ENCODE data around the gene IGDCC3. TPM values are rescaled to one million over a fixed set of nuclear protein-coding genes. Genes with fewer than 3 reads are reported as not detected.

The IGDCC3 gene
- total and polyA plus RNA-seq, 10 of the 15 experiments (the other 5 are each of a cell fraction or from before 2014, with no cell fraction given) = 0.10 to 0.20 (median 0.15) TPM; not detected in 7

DNA sequence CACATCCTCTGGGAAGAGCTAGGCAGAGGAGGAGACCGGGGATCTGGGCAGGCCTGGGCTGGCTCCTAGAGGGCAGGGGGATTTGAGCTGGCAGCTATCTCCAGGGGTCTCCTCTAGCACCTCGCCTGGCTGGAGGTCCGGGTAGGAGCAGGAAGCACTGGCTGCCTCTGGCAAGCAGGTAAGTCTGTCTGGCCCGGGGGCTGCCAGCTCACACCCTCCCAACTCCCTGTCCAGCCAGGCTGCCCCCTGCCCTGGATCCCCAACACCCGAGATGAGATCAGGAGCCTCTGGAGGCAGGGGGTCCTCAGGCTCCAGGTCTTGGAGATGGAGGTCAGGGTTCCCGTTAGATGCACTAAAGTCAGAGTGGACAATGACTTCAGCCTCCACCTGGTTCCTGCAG lies 6.2 kb upstream of the IGDCC3 start:
- BruUV-seq (replicated peaks) = no TSS peak
- H3K4me2 ChIP-seq (ENCODE audit: control insufficient read depth, insufficient read depth) = no peak overlapping the region
- H3K79me2 ChIP-seq (ENCODE audit: control insufficient read depth, insufficient read depth, low read length) = no peaks in the 10 kb centered on the region
- no peak overlapping the region for H3K4me3 ChIP-seq
- ChIA-PET CTCF (interaction anchor here (0.6 to 2.4 kb wide), 11 partner anchors 10 to 97 kb away, joined by 3 to 22 read pairs (median 4); no protein-coding TSS in a partner anchor), SMC1A (ENCODE audit: uncharacterized antibody, unreplicated experiment) (interaction anchor here (1.1 kb wide), 2 partner anchors 64 to 67 kb away, joined by 3 to 7 read pairs; no protein-coding TSS in a partner anchor), RAD21 (ENCODE audit: unreplicated experiment) (interaction anchor here (0.6 to 4.3 kb wide), 2 partner anchors 64 to 175 kb away, joined by 3 to 35 read pairs; no protein-coding TSS in a partner anchor), POLR2A (no interaction called here)
- H3K9ac ChIP-seq (ENCODE audit: control insufficient read depth, insufficient read depth, low read length) = no peak overlapping the region
- no peak for ATAC-seq
- peaks cover 7% of the 10 kb centered on the region for H3K4me1 ChIP-seq (ENCODE audit: control insufficient read depth, insufficient read depth, low read length)
- intact Hi-C loops (cut with micrococcal nuclease; ENCODE audit: unreplicated experiment) (no loop called here), in situ Hi-C loops (cut with MboI) (loop anchor here (5.0 kb wide), 1 partner anchor 67 kb away; no protein-coding TSS in a partner anchor)
- no peak for DNase-seq (ENCODE audit: low read depth, low spot score)
- no peak for FAIRE-seq
- no peaks in the 10 kb centered on the region for H3K36me3 ChIP-seq (ENCODE audit: control insufficient read depth in 2 of 2, insufficient read depth in 2 of 2, low read length in 1 of 2)
- H3K27me3 ChIP-seq (replicated peaks in 1 of 2; ENCODE audit: control insufficient read depth in 2 of 2, insufficient read depth in 2 of 2, low read length in 1 of 2) = peaks cover 0 to 5% of the 10 kb centered on the region in 2 experiments
- H4K20me1 ChIP-seq (ENCODE audit: control insufficient read depth, insufficient read depth) = no peaks in the 10 kb centered on the region
- H3K27ac ChIP-seq (ENCODE audit: control insufficient read depth, insufficient read depth) = no peak overlapping the region
- 22% methylated on average over 6 of the region's 6 CpGs for WGBS (ENCODE audit: insufficient coverage, insufficient replicate concordance, low lambda C conversion rate, missing lambda C conversion rate)
- H3K9me3 ChIP-seq (replicated peaks; ENCODE audit: control insufficient read depth, insufficient read depth, low read length) = no peaks in the 10 kb centered on the region
- H2AFZ ChIP-seq (ENCODE audit: control insufficient read depth, low read depth, low read length) = no peak overlapping the region
- TF ChIP-seq PAX5 (IDR thresholded peaks at IDR 0.05; ENCODE audit: borderline replicate concordance, low read depth, low read length) (no peak), NBN (IDR thresholded peaks at IDR 0.05) (no peak), MXI1 (IDR thresholded peaks at IDR 0.05; ENCODE audit: low read depth, low read length) (no peak), ZNF274 (IDR thresholded peaks at IDR 0.05; ENCODE audit: insufficient read depth, insufficient read length) (no peak), ZNF217 (IDR thresholded peaks at IDR 0.05) (no peak), IKZF1 (conservative IDR thresholded peaks at IDR 0.05) (no peak), CREB1 (IDR thresholded peaks at IDR 0.05; ENCODE audit: low read depth) (no peak), FOXM1 (IDR thresholded peaks at IDR 0.05; ENCODE audit: low read depth, low read length) (no peak), RFX5 (IDR thresholded peaks at IDR 0.05; ENCODE audit: low read depth, low read length) (no peak)
- TF ChIP-seq, protein P1, sequence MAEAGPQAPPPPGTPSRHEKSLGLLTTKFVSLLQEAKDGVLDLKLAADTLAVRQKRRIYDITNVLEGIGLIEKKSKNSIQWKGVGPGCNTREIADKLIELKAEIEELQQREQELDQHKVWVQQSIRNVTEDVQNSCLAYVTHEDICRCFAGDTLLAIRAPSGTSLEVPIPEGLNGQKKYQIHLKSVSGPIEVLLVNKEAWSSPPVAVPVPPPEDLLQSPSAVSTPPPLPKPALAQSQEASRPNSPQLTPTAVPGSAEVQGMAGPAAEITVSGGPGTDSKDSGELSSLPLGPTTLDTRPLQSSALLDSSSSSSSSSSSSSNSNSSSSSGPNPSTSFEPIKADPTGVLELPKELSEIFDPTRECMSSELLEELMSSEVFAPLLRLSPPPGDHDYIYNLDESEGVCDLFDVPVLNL (IDR thresholded peaks at IDR 0.05; ENCODE audit: low read depth, low read length) = no peak
- TF ChIP-seq, protein P2, sequence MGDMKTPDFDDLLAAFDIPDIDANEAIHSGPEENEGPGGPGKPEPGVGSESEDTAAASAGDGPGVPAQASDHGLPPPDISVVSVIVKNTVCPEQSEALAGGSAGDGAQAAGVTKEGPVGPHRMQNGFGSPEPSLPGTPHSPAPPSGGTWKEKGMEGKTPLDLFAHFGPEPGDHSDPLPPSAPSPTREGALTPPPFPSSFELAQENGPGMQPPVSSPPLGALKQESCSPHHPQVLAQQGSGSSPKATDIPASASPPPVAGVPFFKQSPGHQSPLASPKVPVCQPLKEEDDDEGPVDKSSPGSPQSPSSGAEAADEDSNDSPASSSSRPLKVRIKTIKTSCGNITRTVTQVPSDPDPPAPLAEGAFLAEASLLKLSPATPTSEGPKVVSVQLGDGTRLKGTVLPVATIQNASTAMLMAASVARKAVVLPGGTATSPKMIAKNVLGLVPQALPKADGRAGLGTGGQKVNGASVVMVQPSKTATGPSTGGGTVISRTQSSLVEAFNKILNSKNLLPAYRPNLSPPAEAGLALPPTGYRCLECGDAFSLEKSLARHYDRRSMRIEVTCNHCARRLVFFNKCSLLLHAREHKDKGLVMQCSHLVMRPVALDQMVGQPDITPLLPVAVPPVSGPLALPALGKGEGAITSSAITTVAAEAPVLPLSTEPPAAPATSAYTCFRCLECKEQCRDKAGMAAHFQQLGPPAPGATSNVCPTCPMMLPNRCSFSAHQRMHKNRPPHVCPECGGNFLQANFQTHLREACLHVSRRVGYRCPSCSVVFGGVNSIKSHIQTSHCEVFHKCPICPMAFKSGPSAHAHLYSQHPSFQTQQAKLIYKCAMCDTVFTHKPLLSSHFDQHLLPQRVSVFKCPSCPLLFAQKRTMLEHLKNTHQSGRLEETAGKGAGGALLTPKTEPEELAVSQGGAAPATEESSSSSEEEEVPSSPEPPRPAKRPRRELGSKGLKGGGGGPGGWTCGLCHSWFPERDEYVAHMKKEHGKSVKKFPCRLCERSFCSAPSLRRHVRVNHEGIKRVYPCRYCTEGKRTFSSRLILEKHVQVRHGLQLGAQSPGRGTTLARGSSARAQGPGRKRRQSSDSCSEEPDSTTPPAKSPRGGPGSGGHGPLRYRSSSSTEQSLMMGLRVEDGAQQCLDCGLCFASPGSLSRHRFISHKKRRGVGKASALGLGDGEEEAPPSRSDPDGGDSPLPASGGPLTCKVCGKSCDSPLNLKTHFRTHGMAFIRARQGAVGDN (IDR thresholded peaks at IDR 0.05) = no peak
- TF ChIP-seq, protein P3, sequence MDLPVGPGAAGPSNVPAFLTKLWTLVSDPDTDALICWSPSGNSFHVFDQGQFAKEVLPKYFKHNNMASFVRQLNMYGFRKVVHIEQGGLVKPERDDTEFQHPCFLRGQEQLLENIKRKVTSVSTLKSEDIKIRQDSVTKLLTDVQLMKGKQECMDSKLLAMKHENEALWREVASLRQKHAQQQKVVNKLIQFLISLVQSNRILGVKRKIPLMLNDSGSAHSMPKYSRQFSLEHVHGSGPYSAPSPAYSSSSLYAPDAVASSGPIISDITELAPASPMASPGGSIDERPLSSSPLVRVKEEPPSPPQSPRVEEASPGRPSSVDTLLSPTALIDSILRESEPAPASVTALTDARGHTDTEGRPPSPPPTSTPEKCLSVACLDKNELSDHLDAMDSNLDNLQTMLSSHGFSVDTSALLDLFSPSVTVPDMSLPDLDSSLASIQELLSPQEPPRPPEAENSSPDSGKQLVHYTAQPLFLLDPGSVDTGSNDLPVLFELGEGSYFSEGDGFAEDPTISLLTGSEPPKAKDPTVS (IDR thresholded peaks at IDR 0.05; ENCODE audit: low read depth, low read length) = no peak
- TF ChIP-seq, protein P4, sequence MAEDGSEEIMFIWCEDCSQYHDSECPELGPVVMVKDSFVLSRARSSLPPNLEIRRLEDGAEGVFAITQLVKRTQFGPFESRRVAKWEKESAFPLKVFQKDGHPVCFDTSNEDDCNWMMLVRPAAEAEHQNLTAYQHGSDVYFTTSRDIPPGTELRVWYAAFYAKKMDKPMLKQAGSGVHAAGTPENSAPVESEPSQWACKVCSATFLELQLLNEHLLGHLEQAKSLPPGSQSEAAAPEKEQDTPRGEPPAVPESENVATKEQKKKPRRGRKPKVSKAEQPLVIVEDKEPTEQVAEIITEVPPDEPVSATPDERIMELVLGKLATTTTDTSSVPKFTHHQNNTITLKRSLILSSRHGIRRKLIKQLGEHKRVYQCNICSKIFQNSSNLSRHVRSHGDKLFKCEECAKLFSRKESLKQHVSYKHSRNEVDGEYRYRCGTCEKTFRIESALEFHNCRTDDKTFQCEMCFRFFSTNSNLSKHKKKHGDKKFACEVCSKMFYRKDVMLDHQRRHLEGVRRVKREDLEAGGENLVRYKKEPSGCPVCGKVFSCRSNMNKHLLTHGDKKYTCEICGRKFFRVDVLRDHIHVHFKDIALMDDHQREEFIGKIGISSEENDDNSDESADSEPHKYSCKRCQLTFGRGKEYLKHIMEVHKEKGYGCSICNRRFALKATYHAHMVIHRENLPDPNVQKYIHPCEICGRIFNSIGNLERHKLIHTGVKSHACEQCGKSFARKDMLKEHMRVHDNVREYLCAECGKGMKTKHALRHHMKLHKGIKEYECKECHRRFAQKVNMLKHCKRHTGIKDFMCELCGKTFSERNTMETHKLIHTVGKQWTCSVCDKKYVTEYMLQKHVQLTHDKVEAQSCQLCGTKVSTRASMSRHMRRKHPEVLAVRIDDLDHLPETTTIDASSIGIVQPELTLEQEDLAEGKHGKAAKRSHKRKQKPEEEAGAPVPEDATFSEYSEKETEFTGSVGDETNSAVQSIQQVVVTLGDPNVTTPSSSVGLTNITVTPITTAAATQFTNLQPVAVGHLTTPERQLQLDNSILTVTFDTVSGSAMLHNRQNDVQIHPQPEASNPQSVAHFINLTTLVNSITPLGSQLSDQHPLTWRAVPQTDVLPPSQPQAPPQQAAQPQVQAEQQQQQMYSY (CRISPR knock-in tag; IDR thresholded peaks at IDR 0.05) = no peak
- TF ChIP-seq, protein P5, sequence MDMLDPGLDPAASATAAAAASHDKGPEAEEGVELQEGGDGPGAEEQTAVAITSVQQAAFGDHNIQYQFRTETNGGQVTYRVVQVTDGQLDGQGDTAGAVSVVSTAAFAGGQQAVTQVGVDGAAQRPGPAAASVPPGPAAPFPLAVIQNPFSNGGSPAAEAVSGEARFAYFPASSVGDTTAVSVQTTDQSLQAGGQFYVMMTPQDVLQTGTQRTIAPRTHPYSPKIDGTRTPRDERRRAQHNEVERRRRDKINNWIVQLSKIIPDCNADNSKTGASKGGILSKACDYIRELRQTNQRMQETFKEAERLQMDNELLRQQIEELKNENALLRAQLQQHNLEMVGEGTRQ (IDR thresholded peaks at IDR 0.05; ENCODE audit: borderline replicate concordance, low read depth, low read length) = no peak
